HepG2 (cell line): Measurements from ENCODE around the gene GPALPP1. TPM values are rescaled to one million over a fixed set of nuclear protein-coding genes. Genes with fewer than 3 reads are reported as not detected.

Source experiments
- ATAC-seq: fragments of 200-7000 bp; cut with Tn5 transposase; 3 replicates; pipeline ENCODE4 v1.9.1; 2020; ENCODE audit warnings: mild to moderate bottlenecking, moderate library complexity
- BruUV-seq: library from RNA; stranded (reverse); fragments of 400-500 nt; replicated peaks from 2 replicates; lab custom pipeline; 2021; lab: Mats Ljungman, UMichigan
- CTCF ChIA-PET: fragments of 300-600 bp; formaldehyde crosslinking; extraction: SDS; loops from one replicate; lab custom pipeline; 2021; ENCODE audit warnings: low total read pairs, inconsistent platforms, low intra/inter-chr PET ratio; lab: Yijun Ruan, JAX
- POLR2A ChIA-PET: fragments of 350-600 bp; sonication (Branson Sonifier 250); formaldehyde crosslinking; loops from one replicate; lab custom pipeline; 2020; ENCODE audit warnings: antibody characterized with exemption, inconsistent platforms; lab: Yijun Ruan, JAX
- DNase-seq: peaks from one replicate; pipeline ENCODE4 v3.0.0-alpha.2; 2015; ENCODE audit warnings: low spot score
- FAIRE-seq: peaks from 3 replicates; lab custom pipeline; 2011; peaks lifted over from hg19 to GRCh38; lab: Jason Lieb, UNC
- H2AFZ ChIP-seq: one replicate; pipeline ENCODE4 v1.6.1; 2011; ENCODE audit warnings: low read length, inconsistent platforms
- H3K27ac ChIP-seq: fragments of 300-600 bp; 3 replicates; pipeline ENCODE4 v1.8.0; 2011; ENCODE audit warnings: mixed run types, mild to moderate bottlenecking, mixed read lengths, low read length, inconsistent platforms; ENCODE audit not compliant: insufficient read depth; ENCODE audit errors: extremely low read length
- H3K27me3 ChIP-seq, 2 experiments: fragments of 200-600 bp in 1 of 2; 2 replicates in 1 of 2; 3 replicates in 1 of 2; pipeline versions ENCODE4 v1.6.0 to v1.8.0; 2011; ENCODE audit warnings: low read length in 2 of 2, mild to moderate bottlenecking in 2 of 2, moderate library complexity in 2 of 2, inconsistent platforms in 1 of 2; ENCODE audit not compliant: insufficient read depth in 2 of 2, control insufficient read depth in 1 of 2
- H3K36me3 ChIP-seq, 2 experiments: fragments of 200-600 bp in 1 of 2; replicated peaks in 1 of 2; 2 replicates in 1 of 2; 3 replicates in 1 of 2; pipeline versions ENCODE4 v1.5.1 to v1.8.0; 2011; ENCODE audit warnings: low read length in 2 of 2, inconsistent platforms in 1 of 2; ENCODE audit not compliant: insufficient read depth in 2 of 2, control insufficient read depth in 1 of 2
- H3K4me1 ChIP-seq: 2 replicates; pipeline ENCODE4 v1.5.1; 2012; ENCODE audit warnings: low read length, inconsistent platforms; ENCODE audit not compliant: insufficient read depth
- H3K4me2 ChIP-seq: 2 replicates; pipeline ENCODE4 v1.6.0; 2011; ENCODE audit warnings: low read depth, low read length, inconsistent platforms
- H3K4me3 ChIP-seq, 3 experiments: fragments of 200-600 bp in 1 of 3; sonication (generic), shearing (Covaris generic) in 1 of 3; replicated peaks in 1 of 3; 2 replicates each; pipeline ENCODE4 v1.5.1; 2011 to 2016; ENCODE audit warnings: low read length in 3 of 3, inconsistent platforms in 2 of 3, low read depth in 2 of 3, mild to moderate bottlenecking in 2 of 3, control low read depth in 1 of 3, mixed read lengths in 1 of 3; ENCODE audit not compliant: insufficient read depth in 1 of 3
- H3K79me2 ChIP-seq: one replicate; pipeline ENCODE4 v1.6.1; 2011; ENCODE audit warnings: low read length, inconsistent platforms; ENCODE audit not compliant: insufficient read depth
- H3K9ac ChIP-seq: 2 replicates; pipeline ENCODE4 v1.6.0; 2011; ENCODE audit warnings: mild to moderate bottlenecking, low read depth, low read length, inconsistent platforms; ENCODE audit not compliant: insufficient read depth
- H3K9me3 ChIP-seq: 2 replicates; pipeline ENCODE4 v1.5.1; 2012; ENCODE audit warnings: mild to moderate bottlenecking, low read length
- H4K20me1 ChIP-seq: 2 replicates; pipeline ENCODE4 v1.6.0; 2011; ENCODE audit warnings: inconsistent platforms, mild to moderate bottlenecking, low read length, moderate library complexity; ENCODE audit not compliant: insufficient read depth
- ARNT2 ChIP-seq: sonication (generic); formaldehyde crosslinking; IDR thresholded peaks from 2 replicates; pipeline ENCODE4 v1.8.0; 2022; ENCODE audit warnings: mild to moderate bottlenecking, low read depth, missing genetic modification reagents, moderate library complexity
- CHD4 ChIP-seq: fragments of 200-600 bp; sonication (generic); IDR thresholded peaks from 2 replicates; pipeline ENCODE4 v1.7.0; 2017; ENCODE audit warnings: mild to moderate bottlenecking, low read length, borderline replicate concordance
- CREM ChIP-seq, 2 experiments: sonication (generic) in 1 of 2; formaldehyde crosslinking in 1 of 2; IDR thresholded peaks; 2 replicates each; pipeline versions ENCODE4 v1.4.0 to v1.6.1; 2016 to 2020; ENCODE audit warnings: antibody characterized with exemption in 1 of 2, mild to moderate bottlenecking in 1 of 2, missing genetic modification reagents in 1 of 2
- ESRRA ChIP-seq: sonication (generic); formaldehyde crosslinking; IDR thresholded peaks from 2 replicates; pipeline ENCODE4 v1.5.1; 2020; ENCODE audit warnings: mild to moderate bottlenecking, low read depth, missing genetic modification reagents
- KAT2B ChIP-seq: fragments of 150-350 bp; IDR thresholded peaks from 2 replicates; pipeline ENCODE4 v1.6.1; 2014; ENCODE audit warnings: low read depth, low read length, borderline replicate concordance
- KLF12 ChIP-seq: sonication (generic); formaldehyde crosslinking; IDR thresholded peaks from 2 replicates; pipeline ENCODE4 v1.4.0; 2020; ENCODE audit warnings: missing genetic modification reagents, borderline replicate concordance
- MIER3 ChIP-seq: IDR thresholded peaks from 2 replicates; pipeline ENCODE4 v1.6.1; 2016; ENCODE audit warnings: missing compliant biosample characterization, borderline replicate concordance
- NR1H2 ChIP-seq: sonication (generic); formaldehyde crosslinking; IDR thresholded peaks from 2 replicates; pipeline ENCODE4 v1.8.1; 2022; ENCODE audit warnings: low read depth, missing genetic modification reagents, borderline replicate concordance
- NR3C1 ChIP-seq: sonication (generic); formaldehyde crosslinking; IDR thresholded peaks from 2 replicates; pipeline ENCODE4 v1.4.0; 2020; ENCODE audit warnings: missing genetic modification reagents
- RNF219 ChIP-seq: sonication (generic); formaldehyde crosslinking; IDR thresholded peaks from 2 replicates; pipeline ENCODE4 v1.5.0; 2020; ENCODE audit warnings: mild to moderate bottlenecking, missing genetic modification reagents
- SOX6 ChIP-seq, 2 experiments: fragments of 450-650 bp in 1 of 2; sonication (generic) in 1 of 2; formaldehyde crosslinking in 1 of 2; IDR thresholded peaks; 2 replicates each; pipeline versions ENCODE4 v1.4.0 to v1.6.1; 2017 to 2020; ENCODE audit warnings: antibody characterized with exemption in 1 of 2, mild to moderate bottlenecking in 1 of 2, missing genetic modification reagents in 1 of 2
- TIGD3 ChIP-seq: sonication (generic); formaldehyde crosslinking; IDR thresholded peaks from 2 replicates; pipeline ENCODE4 v1.5.1; 2020; ENCODE audit warnings: mild to moderate bottlenecking, missing genetic modification reagents, borderline replicate concordance
- ZNF17 ChIP-seq: sonication (generic); formaldehyde crosslinking; IDR thresholded peaks from 2 replicates; pipeline ENCODE4 v1.5.0; 2020; ENCODE audit warnings: mild to moderate bottlenecking, missing genetic modification reagents
- ZNF629 ChIP-seq: sonication (generic); formaldehyde crosslinking; conservative IDR thresholded peaks from 2 replicates; pipeline ENCODE4 v1.5.0; 2020; ENCODE audit warnings: missing genetic modification reagents
- ZNF670 ChIP-seq: sonication (generic); formaldehyde crosslinking; IDR thresholded peaks from 2 replicates; pipeline ENCODE4 v1.8.0; 2022; ENCODE audit warnings: mild to moderate bottlenecking, missing genetic modification reagents, borderline replicate concordance
- ZNF678 ChIP-seq: sonication (generic); formaldehyde crosslinking; IDR thresholded peaks from 2 replicates; pipeline ENCODE4 v1.4.0; 2020; ENCODE audit warnings: mild to moderate bottlenecking, missing genetic modification reagents
- ZNF816 ChIP-seq: sonication (generic); formaldehyde crosslinking; IDR thresholded peaks from 2 replicates; pipeline ENCODE4 v1.8.0; 2022; ENCODE audit warnings: missing genetic modification reagents, mild to moderate bottlenecking, borderline replicate concordance
- WGBS: methylation state at CpG from one replicate; pipeline ENCODE4 v1.1.6; 2017; ENCODE audit warnings: low lambda C conversion rate; 5-methylcytosine and 5-hydroxymethylcytosine counted together
- in situ Hi-C: cut with HindIII; loops from 2 replicates; pipeline ENCODE4 v1.10.0; 2017; ENCODE audit warnings: low pct_unique_long_range_greater_than_20kb; ENCODE audit not compliant: extremely low pct_ligation_motif_present
- intact Hi-C: fragments of 100-400 bp; cut with micrococcal nuclease; formaldehyde crosslinking; loops from one replicate; pipeline ENCODE4 v1.10.0; 2022; ENCODE audit not compliant: unreplicated experiment
- polyA plus RNA-seq, 8 experiments: library from polyadenylated mRNA; depleted of rRNA in 3 of 8; stranded (reverse) in 7 of 8; unstranded in 1 of 8; fragments of >200 nt; fragmentation: Illumina TruSeq in 4 of 8; extraction: Trizol in 4 of 8; gene quantifications; 2 replicates each; pipeline versions ENCODE4 v1.2.1 to v1.2.3, GENCODE V29; 2011 to 2016; ENCODE audit warnings: low read depth in 4 of 8, missing spikeins in 1 of 8, mixed read lengths in 1 of 8; ENCODE audit not compliant: insufficient read depth in 1 of 8
- total RNA-seq, 5 experiments: library from RNA; depleted of rRNA; stranded (reverse); fragments of >200 nt; fragmentation: Illumina TruSeq; extraction: Trizol; gene quantifications; 2 replicates each; pipeline ENCODE4 v1.2.3, GENCODE V29; 2016; ENCODE audit warnings: low read depth in 1 of 5
- TF ChIP-seq, protein P1 (sequence below): IDR thresholded peaks from 2 replicates; pipeline ENCODE4 v1.6.1; 2016; ENCODE audit warnings: missing biosample characterization, missing genetic modification reagents, low read depth

Gene GPALPP1
- total and polyA plus RNA-seq, 2 of the 13 experiments (the other 11 are each of a cell fraction or from before 2014, with no cell fraction given) = 12.1 to 23.1 TPM

GRCh38 chr13:44978328-44978727 is 11.0 kb upstream of the GPALPP1 start:
- no peaks in the 10 kb centered on the region for H3K9me3 ChIP-seq
- in situ Hi-C loops (no loop called here), intact Hi-C loops (loop anchor here (10.0 kb wide), 1 partner anchor 1074 kb away; no protein-coding TSS in a partner anchor)
- H3K27me3 ChIP-seq = no peaks in the 10 kb centered on the region
- H3K36me3 ChIP-seq = peaks cover 18 to 70% of the 10 kb centered on the region in 2 experiments
- ATAC-seq = peak; percentile 38; the same call in 1 of the 3 replicates
- no peak overlapping the region for H2AFZ ChIP-seq
- no peak overlapping the region for H3K9ac ChIP-seq
- no peak for TF ChIP-seq KLF12 (CRISPR knock-in tag)
- TF ChIP-seq ZNF678 (CRISPR knock-in tag) = no peak
- TF ChIP-seq ZNF816 (CRISPR knock-in tag) = no peak
- TF ChIP-seq ZNF17 (CRISPR knock-in tag) = no peak
- TF ChIP-seq RNF219 (CRISPR knock-in tag) = no peak
- no peak for TF ChIP-seq MIER3 (CRISPR knock-in tag)
- TF ChIP-seq, protein P1, sequence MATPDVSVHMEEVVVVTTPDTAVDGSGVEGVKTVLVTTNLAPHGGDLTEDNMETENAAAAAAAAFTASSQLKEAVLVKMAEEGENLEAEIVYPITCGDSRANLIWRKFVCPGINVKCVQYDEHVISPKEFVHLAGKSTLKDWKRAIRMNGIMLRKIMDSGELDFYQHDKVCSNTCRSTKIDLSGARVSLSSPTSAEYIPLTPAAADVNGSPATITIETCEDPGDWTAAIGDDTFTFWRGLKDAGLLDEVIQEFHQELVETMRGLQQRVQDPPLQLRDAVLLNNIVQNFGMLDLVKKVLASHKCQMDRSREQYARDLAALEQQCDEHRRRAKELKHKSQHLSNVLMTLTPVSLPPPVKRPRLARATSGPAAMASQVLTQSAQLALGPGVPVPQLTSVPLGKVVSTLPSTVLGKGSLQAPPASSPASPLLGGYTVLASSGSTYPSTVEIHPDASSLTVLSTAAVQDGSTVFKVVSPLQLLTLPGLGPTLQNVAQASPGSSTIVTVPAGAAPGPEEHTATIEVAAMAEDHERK (CRISPR knock-in tag) = no peak
- TF ChIP-seq NR1H2 (CRISPR knock-in tag) = no peak
- TF ChIP-seq ARNT2 = no peak
- TF ChIP-seq SOX6 (IDR thresholded peaks at IDR 0.05) = no peak
- no peak for TF ChIP-seq SOX6 (CRISPR knock-in tag; IDR thresholded peaks at IDR 0.05)
- TF ChIP-seq KAT2B = no peak
- no peak for TF ChIP-seq NR3C1 (CRISPR knock-in tag)
- no peak for TF ChIP-seq ESRRA (CRISPR knock-in tag)
- TF ChIP-seq ZNF670 = no peak
- no peak for TF ChIP-seq ZNF629
- TF ChIP-seq CHD4 = no peak
- no peak for TF ChIP-seq CREM (IDR thresholded peaks at IDR 0.05)
- TF ChIP-seq CREM (CRISPR knock-in tag; IDR thresholded peaks at IDR 0.05) = no peak
- no peak for TF ChIP-seq TIGD3 (CRISPR knock-in tag)
- no peak overlapping the region for H3K4me3 ChIP-seq
- H3K4me1 ChIP-seq = peaks cover 5% of the 10 kb centered on the region
- DNase-seq = no peak
- no TSS peak for BruUV-seq
- POLR2A ChIA-PET = no interaction called here
- CTCF ChIA-PET = no interaction called here
- peaks cover 13% of the 10 kb centered on the region for H3K79me2 ChIP-seq
- no peak overlapping the region for H3K27ac ChIP-seq
- 95% methylated on average over 1 of the region's 1 CpG for whole genome bisulfite sequencing
- FAIRE-seq = no peak
- H4K20me1 ChIP-seq = no peaks in the 10 kb centered on the region
- no peak overlapping the region for H3K4me2 ChIP-seq
